Smooth muscle cell of the umbilical artery (primary cell): ENCODE results near the gene RMND1. TPM values are rescaled to one million over a fixed set of nuclear protein-coding genes. Genes with fewer than 3 reads are reported as not detected.

Experiments used
- total RNA-seq: library from RNA; depleted of rRNA; stranded (reverse); fragments of >200 nt; gene quantifications from 2 replicates; pipeline ENCODE4 v1.2.3, GENCODE V29; 2014

The RMND1 gene, protein sequence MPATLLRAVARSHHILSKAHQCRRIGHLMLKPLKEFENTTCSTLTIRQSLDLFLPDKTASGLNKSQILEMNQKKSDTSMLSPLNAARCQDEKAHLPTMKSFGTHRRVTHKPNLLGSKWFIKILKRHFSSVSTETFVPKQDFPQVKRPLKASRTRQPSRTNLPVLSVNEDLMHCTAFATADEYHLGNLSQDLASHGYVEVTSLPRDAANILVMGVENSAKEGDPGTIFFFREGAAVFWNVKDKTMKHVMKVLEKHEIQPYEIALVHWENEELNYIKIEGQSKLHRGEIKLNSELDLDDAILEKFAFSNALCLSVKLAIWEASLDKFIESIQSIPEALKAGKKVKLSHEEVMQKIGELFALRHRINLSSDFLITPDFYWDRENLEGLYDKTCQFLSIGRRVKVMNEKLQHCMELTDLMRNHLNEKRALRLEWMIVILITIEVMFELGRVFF
- total RNA-seq, result 28.8 and 38.2 TPM in 2 replicates

DNA sequence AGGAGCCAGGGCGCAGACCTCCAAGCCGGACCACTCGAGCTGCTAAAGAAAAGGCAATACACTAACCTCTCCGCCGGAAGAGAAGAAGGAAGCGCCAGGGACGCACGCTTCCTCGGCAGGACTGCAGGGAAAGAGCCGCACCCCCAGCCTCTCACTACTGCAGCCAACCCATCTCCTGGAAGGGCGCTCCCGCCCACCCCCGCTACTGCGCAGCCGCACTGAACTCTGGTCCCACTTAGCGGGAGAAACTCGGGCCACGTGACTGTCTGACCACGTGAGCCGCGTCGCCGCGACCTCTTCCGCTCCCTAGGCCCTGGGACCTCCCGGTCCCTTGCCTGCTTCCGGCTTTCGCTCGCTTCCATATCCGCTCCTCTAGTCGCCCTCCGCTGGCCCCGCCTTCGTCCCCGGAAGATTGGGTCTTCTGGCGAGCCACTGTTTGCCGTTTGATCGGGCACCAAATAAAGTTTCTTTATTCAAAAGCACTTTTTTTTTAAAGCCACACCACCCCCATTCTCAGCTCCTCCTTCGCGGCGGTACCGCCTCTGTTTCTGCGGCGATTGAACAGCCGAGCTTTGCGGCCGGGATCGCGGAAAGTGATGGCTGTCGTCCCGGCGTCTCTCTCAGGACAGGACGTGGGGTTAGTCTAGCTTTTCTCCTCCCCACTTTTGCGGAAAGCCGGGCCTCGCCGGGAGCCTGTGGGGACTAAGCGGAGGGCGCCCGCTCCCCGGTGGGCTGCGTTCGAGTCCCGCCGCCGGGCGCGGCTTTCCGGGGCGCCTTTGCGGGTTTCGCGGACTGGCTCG, at the start of gene RMND1:
Gene RMND1 (minus strand): TSS at position 177 of the 800 bp plus-strand sequence. CDS start 6,315 bp downstream, outside the sequence.

DNA sequence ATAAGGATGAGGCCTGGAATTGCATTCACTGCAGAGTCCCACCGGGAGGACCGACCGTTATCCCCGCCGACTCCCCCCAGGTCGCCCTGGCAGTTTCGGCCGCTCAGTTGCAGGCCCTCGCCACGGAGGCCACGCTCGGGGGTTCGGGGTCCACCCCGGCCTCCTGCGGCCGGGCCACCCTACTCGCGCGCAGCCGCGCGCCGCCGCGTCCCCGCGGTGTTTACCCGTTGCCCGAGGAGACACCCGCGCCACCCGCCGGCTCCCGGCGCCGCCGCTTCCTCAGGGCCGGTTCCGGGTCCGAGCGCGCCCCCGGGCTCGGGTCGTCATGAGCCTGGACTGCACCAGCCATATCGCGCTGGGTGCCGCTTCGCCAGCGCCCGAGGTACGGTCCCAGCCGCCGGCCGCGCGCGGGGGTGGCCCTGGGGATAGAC, 41.9 kb upstream of the RMND1 start, which contains the start of gene CCDC170:
Gene CCDC170 (plus strand): TSS at position 214 of the 431 bp plus-strand sequence. CDS start 112 bp downstream, at position 326.

DNA sequence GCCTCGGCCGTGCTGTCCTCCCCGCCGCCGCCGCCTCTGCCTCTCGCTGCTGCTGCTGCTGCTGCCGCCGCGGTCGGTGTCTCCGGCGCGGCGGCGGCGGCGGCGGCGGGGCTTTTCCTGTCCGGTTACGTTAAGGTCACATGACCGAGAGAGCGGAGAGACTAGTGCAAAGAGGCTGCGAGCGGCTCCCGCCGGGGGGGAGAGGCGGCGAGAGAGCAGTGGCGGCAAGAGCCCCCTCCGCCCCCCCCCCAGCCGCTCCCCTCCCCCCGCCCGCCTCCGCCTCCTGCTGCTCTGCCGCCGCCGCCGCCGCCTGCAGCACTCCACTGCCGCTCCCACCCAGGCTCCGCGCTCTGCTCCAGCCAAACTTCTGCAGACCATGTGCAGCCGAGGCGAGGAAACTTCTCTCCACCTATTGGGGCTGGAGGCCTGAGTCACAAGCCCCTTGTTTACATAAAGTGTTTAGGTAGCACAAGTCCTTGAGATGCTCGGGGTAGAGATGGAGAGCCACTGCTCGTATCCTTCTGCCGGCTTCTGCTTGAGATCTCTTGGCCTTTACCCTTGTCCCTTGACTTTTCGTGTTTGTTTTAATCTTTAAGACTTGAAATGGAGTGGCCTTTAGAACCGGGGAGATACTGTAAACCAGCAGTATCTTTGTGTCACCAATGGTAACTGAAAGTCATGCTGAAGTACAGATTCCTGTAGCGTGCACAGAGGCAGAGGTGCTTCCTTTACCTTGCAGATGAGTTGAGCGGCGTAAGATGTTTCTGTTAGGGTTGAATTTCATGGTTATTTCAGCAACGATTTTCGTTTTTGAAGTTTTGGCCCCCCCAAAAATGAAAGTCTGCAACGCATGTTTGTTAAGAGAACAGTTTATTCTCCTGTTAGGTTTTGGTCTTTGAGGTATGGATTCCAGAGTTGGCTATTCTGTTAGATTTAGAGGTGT, 60.2 kb downstream of the RMND1 start, which contains the start of gene ZBTB2:
Gene ZBTB2 (minus strand): TSS at position 89 of the 943 bp plus-strand sequence. CDS start 17,922 bp downstream, outside the sequence.

Other genes starting within 250 kb of the RMND1 start
- 47.5 and 99.7 TPM in 2 replicates for gene AKAP12, start 212.2 kb downstream of the RMND1 start, total RNA-seq
- gene ZBTB2, start 60.6 kb downstream of the RMND1 start, total RNA-seq, result 5.0 and 7.1 TPM in 2 replicates
- gene CCDC170, start 41.9 kb upstream of the RMND1 start, total RNA-seq, result 0.30 and 0.32 TPM in 2 replicates